Activated CD8-positive, alpha-beta memory T cell treated with anti-CD3 and anti-CD28 coated beads for 36 hours (primary cell): ENCODE measurements around the gene HDAC9. TPM values are rescaled to one million over a fixed set of nuclear protein-coding genes. Genes with fewer than 3 reads are reported as not detected.

Experiments
- CTCF ChIA-PET: fragments of 350-600 bp; sonication (Branson Sonifier 250); formaldehyde crosslinking; loops from one replicate; lab custom pipeline; 2021; ENCODE audit warnings: antibody characterized with exemption; lab: Charles Lee
- POLR2A ChIA-PET: fragments of 350-600 bp; sonication (Branson Sonifier 250); formaldehyde crosslinking; loops from one replicate; lab custom pipeline; 2021; ENCODE audit warnings: antibody characterized with exemption; lab: Charles Lee
- total RNA-seq, 2 experiments: library from RNA; stranded (reverse); gene quantifications; one replicate each; pipeline ENCODE4 v1.2.3, GENCODE V29; 2021

HDAC9 gene
- total RNA-seq, 2 experiments from 2014 or later = 2.5 to 3.2 TPM

DNA sequence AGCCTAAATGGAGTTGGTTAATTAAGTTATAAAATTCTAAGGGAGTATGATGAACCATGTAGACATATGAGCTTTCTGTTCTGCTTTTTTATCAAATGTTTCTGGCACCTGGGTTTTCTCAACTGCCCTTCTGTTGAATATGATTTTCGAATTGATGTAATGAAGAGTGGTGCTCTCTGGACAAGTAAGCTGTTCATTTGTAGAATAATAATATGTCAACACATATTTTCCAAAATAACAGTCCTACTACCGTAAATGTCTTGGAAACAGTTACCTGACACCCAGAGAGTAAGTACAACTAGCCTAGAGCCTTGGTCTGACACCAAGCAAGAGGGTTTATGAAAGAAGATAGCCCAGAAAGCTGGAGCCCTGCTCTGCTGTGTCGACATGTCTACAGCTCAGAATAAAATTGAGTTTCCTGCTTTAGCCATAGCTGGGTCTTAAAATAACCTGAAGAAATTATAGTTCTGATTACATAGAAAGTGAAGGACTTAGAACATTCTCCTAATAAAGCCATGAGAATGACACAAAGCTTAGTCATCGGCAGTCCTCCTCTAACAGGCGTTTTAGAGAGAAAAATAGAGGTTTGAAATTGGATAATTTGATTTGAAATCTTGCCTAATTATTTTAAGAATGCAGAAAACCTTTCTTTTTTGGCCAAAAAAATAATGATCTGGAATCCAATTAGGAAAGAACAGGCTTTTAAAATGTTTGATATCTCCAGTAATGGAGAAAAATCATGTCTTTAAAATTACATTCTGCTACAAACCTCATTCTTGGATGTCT is 25.1 kb downstream of the HDAC9 start:
- CTCF ChIA-PET = no interaction called here
- POLR2A ChIA-PET = no interaction called here

GRCh38 chr7:18521236-18521589 is 25.7 kb downstream of the HDAC9 start:
- ChIA-PET CTCF (no interaction called here), POLR2A (no interaction called here)

DNA sequence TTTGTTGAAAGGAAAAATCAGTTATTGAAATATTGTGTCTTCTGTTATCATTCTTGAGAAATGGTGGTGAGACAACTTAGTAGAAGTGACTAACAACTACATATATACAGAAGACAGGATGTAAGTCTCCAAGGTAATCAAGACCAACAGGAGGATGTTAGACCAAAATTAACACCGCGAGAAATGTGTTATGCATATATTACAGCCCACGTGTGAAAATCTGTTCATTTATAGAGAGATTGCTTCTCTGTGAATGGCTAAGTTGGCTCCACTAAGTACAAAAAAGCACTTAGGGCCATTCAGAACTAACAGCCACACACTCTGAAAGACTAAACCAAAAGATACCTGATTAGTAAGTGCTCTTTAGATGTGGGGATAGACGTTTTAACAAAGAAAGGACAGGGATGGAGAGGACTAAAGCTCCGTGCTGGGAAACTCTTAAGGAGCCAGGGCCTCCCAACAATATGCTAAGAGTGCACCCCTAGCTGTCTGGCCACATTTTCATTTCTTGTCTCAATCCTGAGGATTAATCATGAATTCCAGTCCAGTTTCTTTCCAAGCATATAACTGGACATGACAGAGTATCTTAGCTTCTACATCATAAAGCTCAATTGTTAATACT is 26.5 kb downstream of the HDAC9 start:
- ChIA-PET CTCF (no interaction called here), POLR2A (no interaction called here)

- POLR2A ChIA-PET = no interaction called here
- CTCF ChIA-PET = no interaction called here
Observed at GRCh38 chr7:18524248-18524647, 28.7 kb downstream of the HDAC9 start.

DNA sequence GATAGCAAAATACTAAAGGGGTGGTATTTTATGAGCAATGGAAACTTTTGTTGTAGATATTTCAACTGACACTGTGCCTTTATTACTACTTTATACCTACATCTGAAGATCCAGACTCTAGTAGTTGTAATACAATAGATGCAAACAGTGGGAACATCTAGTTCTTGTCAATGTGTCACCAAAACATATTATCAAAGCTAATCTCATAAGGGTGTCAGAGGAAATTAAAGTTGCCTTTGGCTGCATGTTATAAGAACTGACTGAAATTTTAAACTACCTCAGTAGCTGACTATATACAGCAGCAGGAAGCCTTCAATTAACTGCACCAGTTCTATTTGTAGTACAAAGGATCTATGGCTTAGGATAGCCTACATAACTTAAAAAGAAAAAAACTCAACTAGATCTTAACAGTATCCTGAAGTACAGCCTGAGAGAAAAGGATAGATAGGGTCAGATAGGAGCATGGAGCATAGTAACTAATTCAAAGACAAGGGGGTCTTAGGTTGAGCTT is 30.9 kb downstream of the HDAC9 start:
- ChIA-PET POLR2A (no interaction called here), CTCF (no interaction called here)

DNA sequence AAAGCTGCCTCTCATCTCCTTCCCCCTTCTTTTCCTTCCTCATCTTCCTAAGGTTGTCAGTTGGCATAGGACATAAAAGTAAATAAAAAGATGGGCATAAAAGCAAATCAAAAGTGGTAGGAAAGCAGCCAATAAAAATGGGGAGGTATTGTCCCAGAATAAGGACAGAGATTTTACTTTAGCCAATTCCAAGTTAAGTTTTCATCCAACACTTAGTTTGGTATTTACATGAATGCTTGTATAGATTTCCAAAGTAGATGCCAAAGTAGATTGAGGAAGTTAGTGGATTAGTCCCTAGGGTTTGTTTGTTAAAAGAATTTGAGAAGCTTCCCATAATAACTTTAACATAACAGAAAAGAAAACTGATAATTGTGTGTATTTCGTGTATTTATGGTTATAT is 33.7 kb downstream of the HDAC9 start:
- POLR2A ChIA-PET = no interaction called here

DNA sequence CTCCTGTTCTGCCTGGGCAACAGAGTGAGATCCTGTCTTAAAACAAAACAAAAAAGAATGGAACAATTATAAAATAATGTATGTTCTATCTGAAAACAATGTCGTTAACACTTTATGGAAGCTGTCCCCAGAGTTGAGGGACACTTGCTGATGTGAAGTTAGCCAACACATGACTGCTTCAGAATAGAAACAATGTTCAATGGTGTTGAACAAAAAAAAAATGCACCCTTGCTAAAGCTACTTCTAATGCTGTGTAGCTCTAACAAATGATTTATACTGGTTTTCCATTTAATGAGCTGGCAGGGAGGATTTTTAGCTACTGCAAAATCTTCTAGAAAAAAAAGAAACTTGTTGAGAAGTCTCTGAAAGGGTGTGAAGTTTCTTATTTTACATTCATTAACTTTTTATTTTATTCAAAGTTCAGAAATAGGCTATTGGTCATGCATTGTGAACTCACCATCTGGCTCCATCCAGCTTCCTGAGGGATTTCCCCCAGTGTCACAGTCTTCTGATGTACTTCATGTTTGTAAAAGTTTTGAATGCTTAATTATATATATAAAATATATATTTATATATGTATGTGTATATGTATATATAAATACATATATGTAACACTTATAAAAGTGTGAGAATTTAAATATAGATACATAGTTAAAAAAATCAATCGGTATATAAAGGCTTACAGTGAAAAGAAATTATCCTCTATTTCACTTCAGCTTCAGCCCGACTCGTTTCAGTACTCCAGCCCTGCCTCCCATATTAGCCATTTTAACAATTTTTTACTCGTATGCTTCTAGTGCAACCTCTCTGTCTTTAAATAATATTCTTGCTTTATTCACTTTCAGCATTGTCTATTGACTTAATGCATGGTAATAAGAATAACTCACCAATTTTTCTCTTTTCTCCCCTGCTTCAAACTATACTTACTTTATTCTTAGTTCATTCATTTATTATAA is 35.0 kb downstream of the HDAC9 start:
- CTCF ChIA-PET = no interaction called here
- POLR2A ChIA-PET = no interaction called here

More for the DNA sequence above, 33.7 kb downstream of the HDAC9 start:
- CTCF ChIA-PET = no interaction called here

DNA sequence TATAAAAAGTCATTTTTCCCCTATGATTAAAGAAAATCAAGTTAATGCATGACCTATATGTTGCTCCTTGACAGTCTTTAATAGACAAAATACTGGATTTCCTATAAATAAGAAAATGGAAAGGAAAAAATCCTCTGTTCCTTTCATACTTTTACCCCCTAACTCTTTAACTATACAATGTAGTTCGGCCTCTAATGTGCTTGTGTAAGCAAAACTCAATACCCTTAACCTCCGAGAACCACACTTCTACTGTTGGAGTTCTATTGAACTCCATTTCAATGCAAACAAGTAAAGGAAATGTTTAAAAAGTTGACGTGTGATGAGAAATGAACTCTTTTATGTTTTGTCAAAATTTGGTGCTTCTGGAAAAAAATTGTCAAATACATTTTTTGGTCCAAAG is 36.0 kb downstream of the HDAC9 start:
- ChIA-PET CTCF (no interaction called here), POLR2A (no interaction called here)

DNA sequence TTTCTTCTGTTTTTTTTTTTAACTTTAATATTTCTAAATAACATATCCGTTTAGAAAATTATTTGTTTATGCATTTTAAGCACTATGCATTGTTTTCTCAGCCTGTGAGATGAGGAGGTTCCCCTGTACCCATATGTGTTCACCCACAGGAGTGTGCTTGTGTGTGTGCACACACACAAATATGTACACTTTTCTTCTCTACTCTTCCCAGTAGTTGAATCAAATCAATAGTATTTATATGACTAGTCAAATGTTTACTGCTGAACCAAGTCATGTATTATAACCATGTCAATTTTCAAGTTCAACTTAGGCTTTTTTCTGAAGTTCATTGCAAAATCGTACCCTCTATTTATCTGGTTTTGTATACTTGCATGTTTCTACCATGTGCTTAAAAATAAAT is 37.3 kb downstream of the HDAC9 start:
- POLR2A ChIA-PET = no interaction called here

GRCh38 chr7:18534481-18534880 is 38.9 kb downstream of the HDAC9 start:
- CTCF ChIA-PET = no interaction called here
- POLR2A ChIA-PET = no interaction called here

More for the DNA sequence above, 37.3 kb downstream of the HDAC9 start:
- CTCF ChIA-PET = no interaction called here

DNA sequence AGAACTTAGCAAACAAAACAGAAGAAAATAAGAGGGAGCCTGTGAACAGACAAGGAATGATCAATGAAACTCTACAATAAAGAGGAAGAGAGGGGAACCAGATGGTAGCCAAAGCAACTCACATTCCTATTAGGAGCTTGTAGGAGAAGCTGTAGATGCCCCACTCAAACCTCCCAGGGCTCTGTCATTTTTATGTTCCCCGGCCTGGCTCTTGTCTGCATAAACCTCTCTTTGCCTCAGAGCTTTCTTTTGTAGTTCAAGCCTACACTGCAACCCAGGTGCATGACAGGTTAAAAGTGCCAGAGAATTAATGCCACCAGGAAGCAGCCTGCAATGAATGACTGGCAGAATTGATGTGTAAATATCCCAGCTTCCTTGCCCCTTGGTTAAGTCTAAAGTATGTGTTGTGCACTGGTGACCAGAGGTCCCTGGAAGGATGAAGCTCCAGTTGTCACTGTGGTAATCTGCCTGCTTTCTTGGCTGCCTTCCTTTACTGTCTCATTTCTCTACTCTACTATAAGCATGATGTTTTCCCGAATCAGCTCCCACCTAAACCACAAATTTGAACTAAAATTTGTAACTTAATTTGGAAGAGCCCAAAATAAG is 40.4 kb downstream of the HDAC9 start:
- CTCF ChIA-PET = interaction anchor here (0.7 kb wide), 1 partner anchor 602 kb away, joined by 4 read pairs; no protein-coding TSS in a partner anchor
- POLR2A ChIA-PET = no interaction called here

DNA sequence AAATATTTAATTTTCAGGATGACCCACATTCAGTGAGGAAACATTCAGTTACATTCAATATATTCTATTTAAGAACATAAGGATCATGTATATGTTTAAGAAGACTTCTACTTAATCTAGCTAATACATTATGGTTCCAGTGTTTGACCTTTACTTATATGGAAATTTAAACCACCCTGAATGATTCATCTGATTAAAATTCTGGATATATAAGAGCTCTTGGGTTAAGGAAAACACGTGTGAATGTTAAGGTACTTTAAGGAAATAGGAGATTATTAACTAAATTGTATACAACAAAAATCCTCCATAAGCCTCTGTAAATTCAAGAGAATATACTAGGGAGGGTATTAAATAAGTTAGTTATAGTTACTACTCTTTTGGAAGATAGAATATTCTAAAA is 40.9 kb downstream of the HDAC9 start:
- CTCF ChIA-PET = no interaction called here
- POLR2A ChIA-PET = no interaction called here

DNA sequence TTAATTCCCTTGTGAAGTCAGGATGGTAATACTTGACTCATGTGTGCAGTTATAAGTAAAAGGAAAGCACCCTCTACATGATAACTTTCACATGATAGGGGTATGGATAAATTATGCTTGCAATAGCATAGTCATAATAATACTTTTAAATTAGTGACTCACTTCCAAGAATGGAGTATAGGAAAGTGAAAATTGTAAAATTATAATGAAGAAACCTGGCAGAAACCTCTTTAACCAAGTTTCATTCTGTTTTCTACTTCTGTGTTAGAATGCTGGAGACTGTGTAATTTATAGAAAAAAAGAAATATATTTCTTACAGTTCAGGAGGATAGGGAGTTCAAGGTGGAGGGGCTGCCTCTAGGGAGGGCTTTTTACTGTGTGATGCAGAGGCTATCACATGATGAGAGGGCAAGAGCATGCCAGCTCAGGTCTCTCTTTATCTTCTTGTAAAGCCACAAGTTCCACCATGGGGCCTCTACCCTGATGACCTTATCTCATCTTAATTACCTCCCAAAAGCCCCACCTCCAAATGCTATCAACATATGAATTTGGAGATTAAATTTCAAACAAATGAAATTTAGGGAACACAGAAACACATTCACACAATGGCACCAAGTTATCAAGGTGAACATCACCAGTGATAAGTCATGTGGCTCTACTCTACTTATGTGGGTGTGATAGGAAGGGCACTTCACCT is 43.2 kb downstream of the HDAC9 start:
- CTCF ChIA-PET = no interaction called here
- POLR2A ChIA-PET = no interaction called here

- ChIA-PET POLR2A (no interaction called here), CTCF (no interaction called here)
Observed at GRCh38 chr7:18540396-18540795, 44.8 kb downstream of the HDAC9 start.

- CTCF ChIA-PET = no interaction called here
Observed at GRCh38 chr7:18541181-18541870, 45.8 kb downstream of the HDAC9 start.

GRCh38 chr7:18541871-18542212 is 46.3 kb downstream of the HDAC9 start:
- ChIA-PET POLR2A (no interaction called here), CTCF (no interaction called here)

More at GRCh38 chr7:18541181-18541870, 45.8 kb downstream of the HDAC9 start:
- POLR2A ChIA-PET = no interaction called here

- CTCF ChIA-PET = no interaction called here
- POLR2A ChIA-PET = no interaction called here
Observed at GRCh38 chr7:18546576-18546975, 51.0 kb downstream of the HDAC9 start.

GRCh38 chr7:18547509-18548187 is 52.1 kb downstream of the HDAC9 start:
- ChIA-PET POLR2A (no interaction called here), CTCF (no interaction called here)
